ENCODE measurements around the gene ATL2. TPM values are rescaled to one million over a fixed set of nuclear protein-coding genes. Genes with fewer than 3 reads are reported as not detected.

ATL2 gene
- total and polyA plus RNA-seq, 9 donors = 47.9 to 149 (median 88.6) TPM

GRCh38 chr2:38301340-38301968 lies 75.6 kb downstream of the ATL2 start:
- no peak for TF ChIP-seq POLR2A (IDR thresholded peaks at IDR 0.05)
- TF ChIP-seq CTCF (IDR thresholded peaks at IDR 0.05) = no peak
- no peak for TF ChIP-seq EP300 (IDR thresholded peaks at IDR 0.05)
- DNase-seq = no peak
- Histone ChIP-seq H3K36me3 (no peaks in the 10 kb centered on the region), H3K27ac (no peak overlapping the region), H3K27me3 (no peaks in the 10 kb centered on the region), H3K4me1 (ENCODE audit: insufficient read depth) (peaks cover 6% of the 10 kb centered on the region), H3K9me3 (no peaks in the 10 kb centered on the region), H3K4me3 (no peak overlapping the region)
- intact Hi-C loops (cut with DNase I) = no loop called here
- 66 to 93% (median 93%) methylated on average over 3 of the region's 3 CpGs for WGBS, 3 donors

GRCh38 chr2:38298539-38298938 lies 78.5 kb downstream of the ATL2 start:
- H3K27me3 ChIP-seq = no peaks in the 10 kb centered on the region
- no peak for DNase-seq
- H3K4me3 ChIP-seq = no peak overlapping the region
- H3K9me3 ChIP-seq = no peaks in the 10 kb centered on the region
- intact Hi-C loops (cut with DNase I) = no loop called here
- no peaks in the 10 kb centered on the region for H3K36me3 ChIP-seq
- TF ChIP-seq CTCF (IDR thresholded peaks at IDR 0.05) = no peak
- no peak for TF ChIP-seq POLR2A (IDR thresholded peaks at IDR 0.05)
- TF ChIP-seq EP300 (IDR thresholded peaks at IDR 0.05) = no peak
- H3K4me1 ChIP-seq (ENCODE audit: insufficient read depth) = peaks cover 6% of the 10 kb centered on the region
- no peak overlapping the region for H3K27ac ChIP-seq
- WGBS, 3 donors = 82 to 94% (median 86%) methylated on average over 2 of the region's 2 CpGs

- no peak for DNase-seq
- H3K4me1 ChIP-seq (ENCODE audit: insufficient read depth) = no peaks in the 10 kb centered on the region
- no peak overlapping the region for H3K4me3 ChIP-seq
- no peaks in the 10 kb centered on the region for H3K27me3 ChIP-seq
- WGBS, 3 donors = 82 to 88% (median 84%) methylated on average over 7 of the region's 7 CpGs
- no peak for TF ChIP-seq CTCF (IDR thresholded peaks at IDR 0.05)
- intact Hi-C loops (cut with DNase I) = no loop called here
- H3K36me3 ChIP-seq = no peaks in the 10 kb centered on the region
- no peak overlapping the region for H3K27ac ChIP-seq
- H3K9me3 ChIP-seq = no peaks in the 10 kb centered on the region
These were observed 80.8 kb downstream of the ATL2 start for GRCh38 chr2:38296197-38296780.

- no peaks in the 10 kb centered on the region for H3K9me3 ChIP-seq
- intact Hi-C loops (cut with DNase I) = loop anchor here in 1 of 4 donors (5.0 kb wide), 1 partner anchor 1073 kb away; no protein-coding TSS in a partner anchor
- H3K27me3 ChIP-seq = no peaks in the 10 kb centered on the region
- TF ChIP-seq POLR2A (IDR thresholded peaks at IDR 0.05) (no peak), EP300 (IDR thresholded peaks at IDR 0.05) (no peak), CTCF (IDR thresholded peaks at IDR 0.05) (no peak)
- DNase-seq = no peak
- no peaks in the 10 kb centered on the region for H3K36me3 ChIP-seq
- no peak overlapping the region for H3K4me3 ChIP-seq
- no peak overlapping the region for H3K27ac ChIP-seq
- no peaks in the 10 kb centered on the region for H3K4me1 ChIP-seq (ENCODE audit: insufficient read depth)
These were observed 82.5 kb downstream of the ATL2 start for GRCh38 chr2:38294597-38294996.
